ENCODE measurements around the gene CLCN2.

Gene CLCN2

DNA sequence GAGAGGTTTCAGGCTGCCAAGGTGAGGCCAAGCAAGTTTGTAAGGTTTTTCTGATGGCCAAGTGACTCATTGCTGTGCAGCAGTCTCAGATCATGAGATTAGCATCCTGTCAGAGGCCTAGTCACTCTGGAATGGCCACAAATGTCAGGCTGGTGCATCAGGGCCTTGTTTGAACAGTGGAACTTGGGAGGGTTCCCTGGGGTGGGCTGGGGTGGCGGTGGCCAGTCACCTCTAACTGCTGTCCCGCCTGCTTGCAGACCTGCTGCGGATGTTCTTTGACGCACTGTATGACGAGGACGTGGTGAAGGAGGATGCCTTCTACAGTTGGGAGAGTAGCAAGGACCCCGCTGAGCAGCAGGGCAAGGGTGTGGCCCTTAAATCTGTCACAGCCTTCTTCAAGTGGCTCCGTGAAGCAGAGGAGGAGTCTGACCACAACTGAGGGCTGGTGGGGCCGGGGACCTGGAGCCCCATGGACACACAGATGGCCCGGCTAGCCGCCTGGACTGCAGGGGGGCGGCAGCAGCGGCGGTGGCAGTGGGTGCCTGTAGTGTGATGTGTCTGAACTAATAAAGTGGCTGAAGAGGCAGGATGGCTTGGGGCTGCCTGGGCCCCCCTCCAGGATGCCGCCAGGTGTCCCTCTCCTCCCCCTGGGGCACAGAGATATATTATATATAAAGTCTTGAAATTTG, 26.8 kb downstream of the CLCN2 start:
- in situ Hi-C loops (cut with MboI; ENCODE audit: low sequenced_read_pairs): no loop called here

- in situ Hi-C loops (cut with MboI; ENCODE audit: low sequenced_read_pairs): no loop called here
Observed at GRCh38 chr3:184333700-184334099, 27.7 kb downstream of the CLCN2 start.

DNA sequence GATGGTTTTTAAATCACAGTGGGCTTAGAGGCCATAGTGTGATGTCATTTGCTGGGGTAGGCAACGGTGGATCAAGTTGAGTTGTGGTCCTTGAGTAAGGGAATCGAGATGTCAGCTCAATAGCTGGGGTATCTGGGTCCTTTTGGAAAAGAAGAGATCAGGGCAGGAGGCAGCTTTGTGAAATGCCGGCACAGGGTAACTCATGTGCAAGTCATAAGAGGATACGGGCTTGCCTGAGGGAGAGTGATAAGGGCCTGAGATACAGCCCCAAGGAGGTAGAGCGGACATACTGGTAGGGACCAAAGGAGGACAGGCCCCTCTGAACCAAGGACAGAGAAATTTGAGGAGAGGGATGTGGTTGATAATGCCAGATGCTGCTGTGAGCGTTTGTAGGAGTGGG, 28.2 kb downstream of the CLCN2 start:
- in situ Hi-C loops (cut with MboI; ENCODE audit: low sequenced_read_pairs): no loop called here

DNA sequence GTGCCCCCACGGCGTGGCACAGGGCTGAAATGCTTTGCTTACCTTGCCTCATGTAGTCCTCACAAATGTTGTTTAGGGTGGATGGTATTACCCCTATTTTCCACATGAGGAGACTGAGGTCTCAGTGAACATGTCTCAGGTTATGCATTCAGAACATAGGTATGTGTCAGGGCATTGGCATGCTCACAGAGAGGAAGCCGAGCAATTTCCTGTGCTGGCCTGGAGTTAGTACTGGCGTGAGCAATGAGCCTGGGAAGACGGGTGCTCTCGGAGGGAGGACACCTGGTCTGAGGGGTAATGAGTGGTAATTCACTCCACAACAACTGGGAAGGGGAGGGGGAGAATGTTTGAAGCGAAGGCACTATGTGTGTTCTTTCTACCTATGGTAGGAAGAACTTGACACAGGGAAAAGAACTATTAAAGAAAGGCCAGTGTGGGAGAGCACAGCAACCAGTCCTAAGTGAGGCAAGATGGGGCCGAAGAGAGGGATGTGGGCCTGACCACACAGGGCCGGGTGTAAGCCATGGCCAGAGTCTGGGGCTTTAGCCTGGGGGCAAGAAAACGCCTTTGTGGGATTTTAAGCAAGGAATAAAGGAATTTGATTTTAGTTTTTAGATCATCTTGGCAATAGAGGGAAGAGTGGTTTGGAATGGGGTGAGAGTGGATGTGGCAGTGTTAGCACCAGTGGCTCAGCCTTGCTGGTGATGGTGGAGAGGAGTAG, 28.9 kb downstream of the CLCN2 start:
- in situ Hi-C loops (cut with MboI; ENCODE audit: low sequenced_read_pairs): no loop called here

- in situ Hi-C loops (cut with MboI; ENCODE audit: low sequenced_read_pairs): no loop called here
Observed at GRCh38 chr3:184328516-184328915, 32.9 kb downstream of the CLCN2 start.

- in situ Hi-C loops (cut with MboI; ENCODE audit: low sequenced_read_pairs): no loop called here
Observed at GRCh38 chr3:184327171-184327570, 34.2 kb downstream of the CLCN2 start.

- in situ Hi-C loops (cut with MboI; ENCODE audit: low sequenced_read_pairs): no loop called here
Observed at GRCh38 chr3:184325715-184326369, 35.6 kb downstream of the CLCN2 start.

- in situ Hi-C loops (cut with MboI; ENCODE audit: low sequenced_read_pairs): no loop called here
Observed at GRCh38 chr3:184325269-184325668, 36.1 kb downstream of the CLCN2 start.

- in situ Hi-C loops (cut with MboI; ENCODE audit: low sequenced_read_pairs): no loop called here
Observed at GRCh38 chr3:184323696-184324095, 37.7 kb downstream of the CLCN2 start.

- in situ Hi-C loops (cut with MboI; ENCODE audit: low sequenced_read_pairs): no loop called here
Observed at GRCh38 chr3:184322731-184323487, 38.5 kb downstream of the CLCN2 start.

GRCh38 chr3:184321666-184322065, 39.7 kb downstream of the CLCN2 start:
- in situ Hi-C loops (cut with MboI; ENCODE audit: low sequenced_read_pairs): no loop called here

- in situ Hi-C loops (cut with MboI; ENCODE audit: low sequenced_read_pairs): no loop called here
Observed at GRCh38 chr3:184320104-184320445, 41.3 kb downstream of the CLCN2 start.

GRCh38 chr3:184317201-184317600, 44.2 kb downstream of the CLCN2 start:
- in situ Hi-C loops (cut with MboI; ENCODE audit: low sequenced_read_pairs): no loop called here

DNA sequence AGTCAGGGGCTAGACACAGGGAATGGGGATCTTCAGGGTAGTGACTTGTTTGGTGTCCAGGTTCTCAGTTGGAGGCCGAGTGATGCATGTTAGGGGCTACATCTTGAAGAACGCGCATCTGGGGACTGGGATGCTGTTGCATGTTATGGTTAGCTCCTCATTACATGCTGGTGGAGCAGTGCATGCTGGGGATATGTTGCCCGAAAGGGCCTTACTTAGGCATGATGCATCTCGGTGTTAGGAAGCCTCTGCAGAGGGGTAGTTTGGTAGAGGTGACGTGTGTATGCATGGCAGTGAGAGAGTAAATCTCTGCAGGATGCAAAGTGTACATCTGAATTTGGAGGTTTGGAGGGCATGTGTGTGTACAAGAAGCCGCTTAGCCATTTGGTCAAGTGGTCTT, 44.6 kb downstream of the CLCN2 start:
- in situ Hi-C loops (cut with MboI; ENCODE audit: low sequenced_read_pairs): no loop called here

- in situ Hi-C loops (cut with MboI; ENCODE audit: low sequenced_read_pairs): no loop called here
Observed at GRCh38 chr3:184315871-184316661, 45.3 kb downstream of the CLCN2 start.

DNA sequence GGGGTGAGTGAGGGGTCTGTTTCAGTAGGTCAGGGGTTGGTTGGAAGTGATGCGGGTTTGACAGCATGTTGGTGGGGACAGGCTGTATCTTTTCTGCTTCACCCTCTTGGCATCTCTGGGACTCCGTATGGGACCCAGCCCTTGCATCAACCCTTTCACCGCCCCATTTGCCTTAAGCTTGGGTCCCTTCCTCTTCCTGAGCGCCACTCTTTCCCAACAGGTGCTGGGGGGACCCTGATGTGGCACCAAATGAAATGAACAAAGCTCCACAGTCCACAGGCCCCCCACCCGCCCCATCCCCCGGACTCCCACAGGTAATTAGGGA, 45.9 kb downstream of the CLCN2 start:
- in situ Hi-C loops (cut with MboI; ENCODE audit: low sequenced_read_pairs): no loop called here

- in situ Hi-C loops (cut with MboI; ENCODE audit: low sequenced_read_pairs): no loop called here
Observed at GRCh38 chr3:184314700-184315542, 46.5 kb downstream of the CLCN2 start.

GRCh38 chr3:184314363-184314699, 47.1 kb downstream of the CLCN2 start, which contains the start of gene EIF4G1:
EIF4G1 (plus strand) TSS chr3:184314606; CDS start chr3:184315797, 1,191 bp downstream.
- in situ Hi-C loops (cut with MboI; ENCODE audit: low sequenced_read_pairs): no loop called here

DNA sequence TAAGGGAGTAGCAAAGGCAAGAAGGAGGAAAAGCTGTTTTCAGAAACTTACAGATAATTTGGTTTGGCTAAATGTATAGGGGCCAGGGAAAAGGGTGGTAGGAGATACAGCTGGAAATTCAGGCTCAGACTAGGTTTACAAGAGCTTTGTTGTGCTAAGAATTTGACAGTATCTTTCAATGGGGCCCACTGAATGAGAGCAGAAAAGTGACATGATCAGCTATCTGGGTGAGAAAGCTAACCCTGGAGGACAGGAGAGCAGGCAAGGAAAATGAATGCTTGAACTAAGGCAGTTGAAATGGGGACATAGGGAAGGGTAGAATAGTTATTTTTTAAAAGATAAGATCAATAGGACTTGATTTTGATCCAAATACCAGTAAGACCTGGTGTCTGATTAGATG, 49.8 kb downstream of the CLCN2 start:
- in situ Hi-C loops (cut with MboI; ENCODE audit: low sequenced_read_pairs): no loop called here

- in situ Hi-C loops (cut with MboI; ENCODE audit: low sequenced_read_pairs): no loop called here
Observed at GRCh38 chr3:184308744-184309143, 52.7 kb downstream of the CLCN2 start.

Data from HL-60/S4 treated with retinoic acid at 250 ng/mL for 4 days and 3 days (cell line).